H9 (cell line): Measurements from ENCODE around the gene PANK2. TPM values are rescaled to one million over a fixed set of nuclear protein-coding genes. Genes with fewer than 3 reads are reported as not detected.

ENCODE experiments used
- DNase-seq: peaks from one replicate; pipeline ENCODE4 v3.0.0-alpha.2; 2017
- H2AFZ ChIP-seq: one replicate; pipeline ENCODE4 v1.6.1; 2013; ENCODE audit warnings: mild to moderate bottlenecking, low read length, control low read depth, moderate library complexity
- H2AK5ac ChIP-seq: 2 replicates; pipeline ENCODE4 v1.6.1; 2013; ENCODE audit warnings: low read length, control low read depth, mixed read lengths; ENCODE audit not compliant: insufficient read length
- H2BK120ac ChIP-seq: one replicate; pipeline ENCODE4 v1.6.1; 2013; ENCODE audit warnings: low read depth, mild to moderate bottlenecking, low read length, control low read depth, inconsistent platforms; ENCODE audit not compliant: poor library complexity, severe bottlenecking
- H2BK12ac ChIP-seq: 2 replicates; pipeline ENCODE4 v1.6.1; 2013; ENCODE audit warnings: low read length, control low read depth, mixed read lengths, low read depth; ENCODE audit not compliant: insufficient read length
- H2BK15ac ChIP-seq: 2 replicates; pipeline ENCODE4 v1.6.1; 2013; ENCODE audit warnings: low read depth, low read length, control low read depth
- H2BK20ac ChIP-seq: one replicate; pipeline ENCODE4 v1.6.1; 2013; ENCODE audit warnings: low read depth, mild to moderate bottlenecking, low read length, control low read depth, inconsistent platforms; ENCODE audit not compliant: poor library complexity, severe bottlenecking
- H2BK5ac ChIP-seq: 2 replicates; pipeline ENCODE4 v1.6.1; 2013; ENCODE audit warnings: low read length, control low read depth, mixed read lengths; ENCODE audit not compliant: insufficient read length
- H3K14ac ChIP-seq: 2 replicates; pipeline ENCODE4 v1.6.1; 2013; ENCODE audit warnings: low read length, control low read depth; ENCODE audit not compliant: insufficient read depth
- H3K18ac ChIP-seq: 2 replicates; pipeline ENCODE4 v1.6.1; 2013; ENCODE audit warnings: low read depth, mild to moderate bottlenecking, mixed read lengths, low read length, control low read depth; ENCODE audit not compliant: insufficient read length
- H3K23ac ChIP-seq: 2 replicates; pipeline ENCODE4 v1.6.1; 2013; ENCODE audit warnings: low read length, control low read depth, mixed read lengths, low read depth; ENCODE audit not compliant: insufficient read length
- H3K23me2 ChIP-seq: 2 replicates; pipeline ENCODE4 v1.6.1; 2013; ENCODE audit warnings: low read depth, mild to moderate bottlenecking, mixed read lengths, low read length, control low read depth; ENCODE audit not compliant: insufficient read length, poor library complexity, severe bottlenecking
- H3K27ac ChIP-seq: 2 replicates; pipeline ENCODE4 v1.5.1; 2013; ENCODE audit warnings: low read length, control low read depth, mixed read lengths, low read depth; ENCODE audit not compliant: insufficient read length
- H3K27me3 ChIP-seq: 2 replicates; pipeline ENCODE4 v1.6.1; 2013; ENCODE audit warnings: low read length, control low read depth, inconsistent platforms; ENCODE audit not compliant: insufficient read depth
- H3K4ac ChIP-seq: 2 replicates; pipeline ENCODE4 v1.6.1; 2013; ENCODE audit warnings: low read depth, mild to moderate bottlenecking, control low read depth, inconsistent platforms, low read length, moderate library complexity
- H3K4me1 ChIP-seq: 2 replicates; pipeline ENCODE4 v1.6.1; 2013; ENCODE audit warnings: low read length, control low read depth, inconsistent platforms; ENCODE audit not compliant: insufficient read depth
- H3K4me2 ChIP-seq: 2 replicates; pipeline ENCODE4 v1.6.1; 2013; ENCODE audit warnings: low read length, control low read depth, mixed read lengths; ENCODE audit not compliant: insufficient read length, insufficient read depth
- H3K56ac ChIP-seq: 2 replicates; pipeline ENCODE4 v1.6.1; 2013; ENCODE audit warnings: low read depth, mild to moderate bottlenecking, mixed read lengths, low read length, control low read depth; ENCODE audit not compliant: insufficient read length
- H3K79me1 ChIP-seq: 2 replicates; pipeline ENCODE4 v1.6.1; 2013; ENCODE audit warnings: low read depth, mild to moderate bottlenecking, moderate library complexity, low read length, control low read depth, inconsistent platforms; ENCODE audit not compliant: insufficient read depth, poor library complexity, severe bottlenecking
- H3K79me2 ChIP-seq: 2 replicates; pipeline ENCODE4 v1.6.1; 2013; ENCODE audit warnings: low read length, control low read depth, inconsistent platforms; ENCODE audit not compliant: insufficient read depth
- H3K9ac ChIP-seq: 2 replicates; pipeline ENCODE4 v1.6.1; 2013; ENCODE audit warnings: low read length, control low read depth, mixed read lengths; ENCODE audit not compliant: insufficient read length; ENCODE audit errors: extremely low read depth
- H3K9me3 ChIP-seq: one replicate; pipeline ENCODE4 v1.6.1; 2013; ENCODE audit warnings: low read depth, low read length, inconsistent platforms; ENCODE audit not compliant: control insufficient read depth
- H3T11ph ChIP-seq: one replicate; pipeline ENCODE4 v1.6.1; 2013; ENCODE audit warnings: mild to moderate bottlenecking, low read length, control low read depth, inconsistent platforms
- H4K20me1 ChIP-seq: one replicate; pipeline ENCODE4 v1.6.1; 2013; ENCODE audit not compliant: control insufficient read depth, insufficient read length, insufficient read depth
- H4K5ac ChIP-seq: 2 replicates; pipeline ENCODE4 v1.6.1; 2013; ENCODE audit warnings: low read depth, mild to moderate bottlenecking, mixed read lengths, low read length, control low read depth; ENCODE audit not compliant: insufficient read length
- H4K8ac ChIP-seq: replicated peaks from 2 replicates; pipeline ENCODE4 v1.6.1; 2013; ENCODE audit warnings: low read length, control low read depth, mixed read lengths, low read depth; ENCODE audit not compliant: insufficient read length
- H4K91ac ChIP-seq: 2 replicates; pipeline ENCODE4 v1.6.1; 2013; ENCODE audit warnings: low read depth, mild to moderate bottlenecking, moderate library complexity, mixed read lengths, low read length, control low read depth; ENCODE audit not compliant: insufficient read length
- H3K27ac Mint-ChIP-seq, 3 experiments: 2 replicates in 2 of 3; 3 replicates in 1 of 3; pipeline ENCODE4 v1.8.0; 2020 to 2021; ENCODE audit warnings: mixed read lengths in 3 of 3, mild to moderate bottlenecking in 1 of 3, moderate library complexity in 1 of 3
- H3K27me3 Mint-ChIP-seq: 2 replicates; pipeline ENCODE4 v1.8.0; 2021; ENCODE audit warnings: low read depth, mild to moderate bottlenecking, moderate library complexity, mixed read lengths
- H3K36me3 Mint-ChIP-seq, 3 experiments: 2 replicates in 2 of 3; 3 replicates in 1 of 3; pipeline ENCODE4 v1.8.0; 2020 to 2021; ENCODE audit warnings: low read depth in 3 of 3, mixed read lengths in 3 of 3; ENCODE audit not compliant: insufficient read depth in 1 of 3
- H3K4me1 Mint-ChIP-seq, 2 experiments: 2 replicates each; pipeline ENCODE4 v1.8.0; 2020; ENCODE audit warnings: mixed read lengths in 2 of 2
- H3K4me3 Mint-ChIP-seq, 2 experiments: 2 replicates in 1 of 2; 3 replicates in 1 of 2; pipeline ENCODE4 v1.8.0; 2020 to 2021; ENCODE audit warnings: mild to moderate bottlenecking in 2 of 2, mixed read lengths in 2 of 2, moderate library complexity in 1 of 2
- H3K9me3 Mint-ChIP-seq, 2 experiments: 2 replicates in 1 of 2; 3 replicates in 1 of 2; pipeline ENCODE4 v1.8.0; 2020; ENCODE audit warnings: mild to moderate bottlenecking in 2 of 2, mixed read lengths in 2 of 2, moderate library complexity in 1 of 2
- CTCF ChIP-seq: fragments of 200-600 bp; sonication (generic); conservative IDR thresholded peaks from 3 replicates; pipeline ENCODE4 v1.8.0; 2021; ENCODE audit warnings: antibody characterized with exemption, mild to moderate bottlenecking
- WGBS: extraction: QIAGEN DNeasy Blood & Tissue Kit; methylation state at CpG from one replicate; pipeline ENCODE4 v1.1.7; 2013; ENCODE audit warnings: missing lambda C conversion rate, low lambda C conversion rate, mixed read lengths; ENCODE audit not compliant: insufficient read length; ENCODE audit errors: extremely low coverage; 5-methylcytosine and 5-hydroxymethylcytosine counted together
- total RNA-seq: library from RNA; stranded (reverse); gene quantifications from 2 replicates; pipeline ENCODE4 v1.2.1, GENCODE V29; 2021

The PANK2 gene
- total RNA-seq, 1 experiment from 2014 or later: 65.4 TPM

DNA sequence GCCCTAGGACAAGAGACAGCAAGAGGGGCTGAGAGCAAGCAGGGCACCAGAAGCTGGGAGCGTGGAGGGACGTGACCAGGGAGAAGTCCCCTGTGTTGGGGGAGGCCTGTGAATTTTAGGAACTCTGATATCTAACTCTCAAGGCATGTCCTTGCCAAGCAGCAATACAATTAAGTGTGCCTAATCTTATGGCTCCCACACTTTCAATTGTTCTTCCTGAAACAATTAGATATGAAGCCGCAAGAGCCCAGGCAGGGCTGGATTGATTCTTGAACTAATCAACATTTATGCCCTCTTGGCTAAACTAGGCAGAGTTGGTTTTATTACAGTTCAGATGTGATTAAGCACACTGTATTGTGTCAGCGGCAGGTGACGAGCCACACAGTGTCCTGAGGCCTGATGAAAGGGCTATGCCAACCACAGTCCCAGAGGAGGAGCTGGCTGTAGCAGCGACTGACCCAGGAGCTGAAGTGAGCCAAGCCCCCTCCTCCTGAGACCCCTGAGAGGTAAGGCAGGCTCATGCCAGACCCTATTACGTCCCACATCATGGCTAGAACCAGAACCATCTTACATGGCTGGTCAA lies 46.7 kb upstream of the PANK2 start:
- Histone ChIP-seq H3K9ac (no peak overlapping the region), H3K79me2 (no peaks in the 10 kb centered on the region; the same call in 1 of the 2 replicates), H2AFZ (no peak overlapping the region), H2BK120ac (no peak overlapping the region), H3K14ac (no peak overlapping the region), H3K23ac (no peak overlapping the region), H2AK5ac (no peak overlapping the region), H3K23me2 (peaks cover 11% of the 10 kb centered on the region), H4K5ac (no peak overlapping the region), H2BK15ac (no peak overlapping the region), H4K91ac (no peak overlapping the region), H4K20me1 (no peaks in the 10 kb centered on the region), H3K27me3 (no peaks in the 10 kb centered on the region), H3K4me1 (no peaks in the 10 kb centered on the region), H3K27ac (no peak overlapping the region), H3K4me2 (no peak overlapping the region), H4K8ac (no peak overlapping the region), H3K4ac (no peak overlapping the region), H3K79me1 (no peaks in the 10 kb centered on the region), H2BK12ac (no peak overlapping the region), H2BK5ac (no peak overlapping the region), H3T11ph (no peak overlapping the region), H3K56ac (no peak overlapping the region), H3K18ac (no peak overlapping the region), H2BK20ac (no peak overlapping the region), H3K9me3 (no peaks in the 10 kb centered on the region)
- WGBS: no CpG with 5 or more reads among the region's 7 CpGs
- DNase-seq: no peak
- no peak overlapping the region for H3K4me3 Mint-ChIP-seq
- no peak overlapping the region; a peak in 1 of 7 replicates for H3K27ac Mint-ChIP-seq
- no peaks in the 10 kb centered on the region; the same call in 1 of the 2 replicates for H3K27me3 Mint-ChIP-seq
- no peak for TF ChIP-seq CTCF
- no peaks in the 10 kb centered on the region for H3K9me3 Mint-ChIP-seq
- no peaks in the 10 kb centered on the region for H3K36me3 Mint-ChIP-seq
- H3K4me1 Mint-ChIP-seq: peaks cover 10 to 12% of the 10 kb centered on the region in 2 experiments
